DOHH2 (cell line): ENCODE data around the gene ARL6IP1.

Experiments
- H3F3A ChIP-seq: fragments of 200-600 bp; sonication (generic), shearing (Covaris generic); 2 replicates; pipeline ENCODE4 v1.6.0; 2016; ENCODE audit warnings: antibody characterized with exemption, mild to moderate bottlenecking; ENCODE audit not compliant: control insufficient read depth, insufficient read depth
- H3K27ac ChIP-seq: fragments of 200-600 bp; sonication (generic); 2 replicates; pipeline ENCODE4 v1.5.1; 2014; ENCODE audit warnings: low read depth, mild to moderate bottlenecking, low read length, moderate library complexity
- H3K27me3 ChIP-seq: fragments of 200-600 bp; sonication (generic); 2 replicates; pipeline ENCODE4 v1.6.1; 2014; ENCODE audit warnings: mild to moderate bottlenecking, low read length, mixed read lengths; ENCODE audit not compliant: control insufficient read depth
- H3K36me3 ChIP-seq: fragments of 200-600 bp; sonication (generic); 2 replicates; pipeline ENCODE4 v1.6.1; 2014; ENCODE audit warnings: mild to moderate bottlenecking, low read length, moderate library complexity, mixed read lengths; ENCODE audit not compliant: control insufficient read depth
- H3K4me1 ChIP-seq: fragments of 200-600 bp; sonication (generic); 2 replicates; pipeline ENCODE4 v1.6.1; 2014; ENCODE audit warnings: mild to moderate bottlenecking, low read length, mixed read lengths; ENCODE audit not compliant: control insufficient read depth
- H3K4me2 ChIP-seq: fragments of 200-600 bp; sonication (generic); 2 replicates; pipeline ENCODE4 v1.6.0; 2014; ENCODE audit warnings: mild to moderate bottlenecking, low read length, moderate library complexity
- H3K4me3 ChIP-seq: fragments of 200-600 bp; sonication (generic); 2 replicates; pipeline ENCODE4 v1.5.1; 2014; ENCODE audit warnings: mild to moderate bottlenecking, low read length, mixed read lengths
- H3K79me2 ChIP-seq: fragments of 200-600 bp; sonication (generic); 2 replicates; pipeline ENCODE4 v1.6.1; 2014; ENCODE audit warnings: mild to moderate bottlenecking, low read length, mixed read lengths; ENCODE audit not compliant: control insufficient read depth
- H3K9me2 ChIP-seq: fragments of 200-600 bp; sonication (generic); replicated peaks from 2 replicates; pipeline ENCODE4 v1.6.1; 2014; ENCODE audit warnings: mild to moderate bottlenecking, low read length, mixed read lengths; ENCODE audit not compliant: control insufficient read depth
- H3K9me3 ChIP-seq: fragments of 200-600 bp; sonication (generic); 2 replicates; pipeline ENCODE4 v1.6.1; 2014; ENCODE audit warnings: antibody characterized with exemption, low read length, mixed read lengths; ENCODE audit not compliant: control insufficient read depth, insufficient read depth
- H4K20me1 ChIP-seq: fragments of 200-600 bp; sonication (generic); 2 replicates; pipeline ENCODE4 v1.6.0; 2014; ENCODE audit warnings: low read depth, mild to moderate bottlenecking, antibody characterized with exemption, low read length, moderate library complexity; ENCODE audit not compliant: control insufficient read depth, insufficient read depth
- EZH2phosphoT487 ChIP-seq: fragments of 200-600 bp; sonication (generic); IDR thresholded peaks from 2 replicates; pipeline ENCODE4 v1.6.1; 2017; ENCODE audit warnings: borderline replicate concordance, mild to moderate bottlenecking, antibody characterized with exemption, low read length, moderate library complexity, mixed read lengths
- TF ChIP-seq, protein P1 (sequence below): fragments of 200-600 bp; sonication (generic); IDR thresholded peaks from one replicate; pipeline ENCODE4 v1.5.1; 2014; ENCODE audit warnings: antibody characterized with exemption, mild to moderate bottlenecking, low read depth, low read length; ENCODE audit not compliant: poor library complexity, severe bottlenecking

The ARL6IP1 gene

DNA sequence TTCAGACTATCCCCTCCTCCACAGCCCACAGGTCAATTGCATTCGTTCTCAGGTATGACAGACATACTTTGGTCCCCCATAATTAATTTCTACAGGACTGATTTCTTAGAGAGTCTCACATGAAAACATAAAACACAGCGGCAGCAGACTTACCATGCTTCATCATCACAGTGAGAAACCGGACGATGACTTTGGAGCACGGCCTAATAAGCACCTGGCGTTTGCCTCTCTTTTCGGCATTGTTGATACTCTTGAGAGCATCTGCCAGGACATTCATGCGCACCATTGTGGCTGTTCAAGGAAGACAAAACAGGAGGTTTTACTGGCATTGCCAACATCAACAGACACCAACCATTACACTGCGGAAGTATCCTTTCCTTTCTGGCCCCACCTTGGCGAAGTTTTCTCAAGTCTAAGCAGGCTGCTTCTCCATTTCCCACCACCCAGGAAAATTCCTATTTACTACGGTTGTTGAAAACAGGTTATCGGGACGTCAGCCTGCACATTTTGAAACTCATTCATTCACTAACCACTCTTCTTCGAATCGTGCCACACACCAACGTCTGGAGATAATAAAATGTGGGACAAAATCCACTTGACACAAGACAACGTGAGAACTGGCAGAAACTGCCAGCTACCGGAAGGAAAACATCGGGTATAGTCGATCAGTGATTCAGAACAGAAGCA is 12.4 kb downstream of the ARL6IP1 start:
- H3K27ac ChIP-seq = peak overlapping the region; percentile 59
- H3K4me3 ChIP-seq = peak overlapping the region; percentile 97
- peaks cover 50% of the 10 kb centered on the region for H4K20me1 ChIP-seq

DNA sequence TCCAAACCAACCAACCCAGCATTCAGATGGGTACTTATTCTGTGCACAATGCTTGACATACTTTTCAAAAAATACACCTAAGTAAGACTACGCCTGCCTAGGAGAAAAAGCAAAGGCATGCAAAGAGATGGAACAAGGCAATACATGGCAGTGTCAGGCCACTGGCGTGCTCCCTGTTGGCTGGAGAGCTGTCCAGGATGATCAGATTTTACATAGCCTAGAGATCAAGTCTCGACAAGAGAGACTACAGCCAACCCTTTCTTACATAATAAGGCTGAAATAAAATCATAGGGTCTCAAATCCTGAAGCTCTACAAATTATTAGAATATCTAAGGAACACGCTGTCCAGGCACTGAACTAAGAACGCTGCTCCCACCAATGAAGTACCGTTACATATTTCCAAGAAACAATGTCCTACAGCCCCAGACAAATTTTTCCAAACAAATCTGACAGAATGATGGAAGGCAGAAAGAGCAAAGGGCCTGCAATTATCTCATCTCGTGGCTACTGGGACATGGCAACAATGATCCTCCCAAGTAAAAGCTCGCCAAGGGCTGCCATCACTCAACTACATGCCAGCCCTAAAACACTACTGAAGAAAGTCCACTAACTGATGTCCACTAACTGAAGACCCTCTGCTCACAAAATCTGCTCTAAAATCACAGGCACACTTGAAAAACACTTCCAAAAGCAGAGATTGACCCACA is 16.3 kb downstream of the ARL6IP1 start:
- Histone ChIP-seq H3K27me3 (no peaks in the 10 kb centered on the region), H3K4me2 (peak overlapping the region; percentile 14; the same call in 1 of the 2 replicates), H3K79me2 (peaks cover 73% of the 10 kb centered on the region), H4K20me1 (peaks cover 65% of the 10 kb centered on the region), H3K4me1 (peaks cover 28% of the 10 kb centered on the region), H3K9me3 (no peaks in the 10 kb centered on the region), H3K36me3 (peaks cover 78% of the 10 kb centered on the region), H3K27ac (no peak overlapping the region), H3K4me3 (no peak overlapping the region), H3F3A (peaks cover 63% of the 10 kb centered on the region), H3K9me2 (no peaks in the 10 kb centered on the region)
- no peak for TF ChIP-seq EZH2phosphoT487
- TF ChIP-seq, protein P1, sequence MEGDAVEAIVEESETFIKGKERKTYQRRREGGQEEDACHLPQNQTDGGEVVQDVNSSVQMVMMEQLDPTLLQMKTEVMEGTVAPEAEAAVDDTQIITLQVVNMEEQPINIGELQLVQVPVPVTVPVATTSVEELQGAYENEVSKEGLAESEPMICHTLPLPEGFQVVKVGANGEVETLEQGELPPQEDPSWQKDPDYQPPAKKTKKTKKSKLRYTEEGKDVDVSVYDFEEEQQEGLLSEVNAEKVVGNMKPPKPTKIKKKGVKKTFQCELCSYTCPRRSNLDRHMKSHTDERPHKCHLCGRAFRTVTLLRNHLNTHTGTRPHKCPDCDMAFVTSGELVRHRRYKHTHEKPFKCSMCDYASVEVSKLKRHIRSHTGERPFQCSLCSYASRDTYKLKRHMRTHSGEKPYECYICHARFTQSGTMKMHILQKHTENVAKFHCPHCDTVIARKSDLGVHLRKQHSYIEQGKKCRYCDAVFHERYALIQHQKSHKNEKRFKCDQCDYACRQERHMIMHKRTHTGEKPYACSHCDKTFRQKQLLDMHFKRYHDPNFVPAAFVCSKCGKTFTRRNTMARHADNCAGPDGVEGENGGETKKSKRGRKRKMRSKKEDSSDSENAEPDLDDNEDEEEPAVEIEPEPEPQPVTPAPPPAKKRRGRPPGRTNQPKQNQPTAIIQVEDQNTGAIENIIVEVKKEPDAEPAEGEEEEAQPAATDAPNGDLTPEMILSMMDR = no peak

More for the DNA sequence above, 12.4 kb downstream of the ARL6IP1 start:
- Histone ChIP-seq H3K9me3 (no peaks in the 10 kb centered on the region), H3K9me2 (no peaks in the 10 kb centered on the region), H3K36me3 (peaks cover 94% of the 10 kb centered on the region), H3F3A (peaks cover 73% of the 10 kb centered on the region), H3K4me1 (peaks cover 33% of the 10 kb centered on the region), H3K79me2 (peaks cover 65% of the 10 kb centered on the region), H3K27me3 (no peaks in the 10 kb centered on the region), H3K4me2 (peak overlapping the region; percentile 98)
- no peak for TF ChIP-seq EZH2phosphoT487
- TF ChIP-seq, protein P1 = no peak

DNA sequence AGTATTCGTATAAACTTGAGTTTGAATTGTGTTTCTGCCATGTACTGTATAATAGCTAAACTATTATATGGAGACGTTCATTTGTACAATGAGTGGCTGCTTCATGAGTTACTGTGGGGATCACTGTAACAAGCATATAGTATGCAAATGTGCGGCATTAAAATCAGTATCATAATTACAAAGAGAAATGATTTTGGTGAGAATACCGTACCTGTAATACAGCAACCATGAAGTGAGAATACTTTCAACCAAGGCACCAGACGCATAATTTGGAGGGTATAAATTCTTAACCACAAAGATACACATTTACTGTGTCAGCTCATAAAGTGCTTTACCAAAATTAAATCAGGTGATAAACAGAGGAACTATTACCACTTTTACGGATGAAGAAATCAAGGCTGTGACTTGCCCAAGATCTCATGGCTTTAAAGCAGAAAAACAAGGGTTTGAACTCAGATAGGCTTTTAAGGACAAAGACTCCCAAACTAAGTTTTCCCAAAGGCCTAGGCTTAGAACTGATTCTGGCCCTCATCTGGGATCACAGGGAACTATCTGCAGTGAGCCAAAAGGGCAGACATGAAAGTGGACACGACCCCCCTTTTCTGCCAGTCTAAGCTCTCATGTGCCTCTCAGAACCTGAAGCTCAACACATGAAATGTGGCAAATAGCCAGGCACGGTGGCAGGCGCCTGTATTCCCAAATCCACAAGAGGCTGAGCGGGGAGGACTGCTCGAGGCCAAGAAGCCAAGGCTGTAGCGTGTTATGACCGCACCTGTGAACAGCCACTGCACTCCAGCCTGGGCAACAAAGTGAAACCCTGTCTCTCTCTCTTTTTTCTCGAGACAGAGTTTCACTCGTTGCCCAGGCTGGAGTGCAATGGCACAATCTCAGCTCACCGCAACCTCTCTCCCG is 17.7 kb downstream of the ARL6IP1 start:
- Histone ChIP-seq H4K20me1 (peaks cover 54% of the 10 kb centered on the region), H3K9me2 (no peaks in the 10 kb centered on the region), H3K27me3 (no peaks in the 10 kb centered on the region), H3K4me2 (no peak overlapping the region), H3K4me1 (peaks cover 25% of the 10 kb centered on the region), H3F3A (peaks cover 53% of the 10 kb centered on the region), H3K36me3 (peaks cover 64% of the 10 kb centered on the region), H3K79me2 (peaks cover 60% of the 10 kb centered on the region), H3K9me3 (no peaks in the 10 kb centered on the region), H3K4me3 (no peak overlapping the region), H3K27ac (no peak overlapping the region)
- TF ChIP-seq, protein P1 = no peak
- no peak for TF ChIP-seq EZH2phosphoT487
